Hepatocyte (in vitro differentiated cells): Measurements from ENCODE around the gene HTR6.

Experiments used
- EZH2 ChIP-seq: fragments of 200-600 bp; sonication (generic); IDR thresholded peaks from 2 replicates; pipeline ENCODE4 v1.6.1; 2016; ENCODE audit warnings: antibody characterized with exemption, mild to moderate bottlenecking, borderline replicate concordance
- TF ChIP-seq, protein P1 (sequence below): fragments of 200-600 bp; sonication (generic); IDR thresholded peaks from 2 replicates; pipeline ENCODE4 v1.5.1; 2016; ENCODE audit warnings: antibody characterized with exemption, mild to moderate bottlenecking; ENCODE audit not compliant: poor library complexity

DNA sequence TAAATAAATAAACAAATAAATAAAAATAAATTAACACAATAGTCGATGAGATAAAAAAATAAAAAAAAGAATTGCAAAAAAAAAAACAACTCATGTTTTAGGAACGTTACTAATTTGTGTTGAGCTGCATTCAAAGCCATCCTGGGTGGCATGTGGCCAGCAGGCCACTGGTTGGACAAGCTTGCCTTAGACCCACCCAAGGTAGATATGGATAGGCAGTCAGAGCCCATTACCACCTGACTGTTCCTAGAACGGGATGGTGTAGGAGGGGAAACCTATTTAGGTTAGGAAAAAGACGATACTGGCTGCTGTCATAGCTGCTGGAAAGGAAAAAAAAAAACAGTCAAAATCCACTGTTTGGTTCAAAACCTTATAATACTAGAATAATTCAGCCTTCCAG is 40.8 kb downstream of the HTR6 start:
- TF ChIP-seq, protein P1, sequence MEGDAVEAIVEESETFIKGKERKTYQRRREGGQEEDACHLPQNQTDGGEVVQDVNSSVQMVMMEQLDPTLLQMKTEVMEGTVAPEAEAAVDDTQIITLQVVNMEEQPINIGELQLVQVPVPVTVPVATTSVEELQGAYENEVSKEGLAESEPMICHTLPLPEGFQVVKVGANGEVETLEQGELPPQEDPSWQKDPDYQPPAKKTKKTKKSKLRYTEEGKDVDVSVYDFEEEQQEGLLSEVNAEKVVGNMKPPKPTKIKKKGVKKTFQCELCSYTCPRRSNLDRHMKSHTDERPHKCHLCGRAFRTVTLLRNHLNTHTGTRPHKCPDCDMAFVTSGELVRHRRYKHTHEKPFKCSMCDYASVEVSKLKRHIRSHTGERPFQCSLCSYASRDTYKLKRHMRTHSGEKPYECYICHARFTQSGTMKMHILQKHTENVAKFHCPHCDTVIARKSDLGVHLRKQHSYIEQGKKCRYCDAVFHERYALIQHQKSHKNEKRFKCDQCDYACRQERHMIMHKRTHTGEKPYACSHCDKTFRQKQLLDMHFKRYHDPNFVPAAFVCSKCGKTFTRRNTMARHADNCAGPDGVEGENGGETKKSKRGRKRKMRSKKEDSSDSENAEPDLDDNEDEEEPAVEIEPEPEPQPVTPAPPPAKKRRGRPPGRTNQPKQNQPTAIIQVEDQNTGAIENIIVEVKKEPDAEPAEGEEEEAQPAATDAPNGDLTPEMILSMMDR, result no peak
- no peak for TF ChIP-seq EZH2
